OCI-LY3 (cell line): ENCODE measurements around the gene EHF.

Experiments used
- CTCF ChIP-seq: fragments of 200-600, 300-600 bp; sonication (generic); IDR thresholded peaks from 2 replicates; pipeline ENCODE4 v1.5.1; 2014; ENCODE audit warnings: antibody characterized with exemption, low read length, low read depth
- EZH2phosphoT487 ChIP-seq: fragments of 200-600 bp; shearing (Covaris generic); IDR thresholded peaks from 2 replicates; pipeline ENCODE4 v1.6.1; 2018; ENCODE audit warnings: antibody characterized with exemption, mixed run types, low read depth

GRCh38 chr11:34650528-34650927 is 29.6 kb downstream of the EHF start:
- TF ChIP-seq CTCF (no peak), EZH2phosphoT487 (no peak)
